HG03095 (cell line): Measurements from ENCODE around the gene NPPC.
"Not testable (repeated sequence)": the region's sequence is repeated elsewhere in the genome, so short reads cannot be mapped to it uniquely, and the experiment has no call there.

Source experiments
- ATAC-seq: cut with Tn5 transposase; IDR thresholded peaks from one replicate; pipeline ENCODE4 v1.9.1; 2021; ENCODE audit warnings: moderate library complexity; ENCODE audit not compliant: unreplicated experiment

The NPPC gene

GRCh38 chr2:231890896-231891513 lies 35.2 kb downstream of the NPPC start:
- ATAC-seq = no peak

DNA sequence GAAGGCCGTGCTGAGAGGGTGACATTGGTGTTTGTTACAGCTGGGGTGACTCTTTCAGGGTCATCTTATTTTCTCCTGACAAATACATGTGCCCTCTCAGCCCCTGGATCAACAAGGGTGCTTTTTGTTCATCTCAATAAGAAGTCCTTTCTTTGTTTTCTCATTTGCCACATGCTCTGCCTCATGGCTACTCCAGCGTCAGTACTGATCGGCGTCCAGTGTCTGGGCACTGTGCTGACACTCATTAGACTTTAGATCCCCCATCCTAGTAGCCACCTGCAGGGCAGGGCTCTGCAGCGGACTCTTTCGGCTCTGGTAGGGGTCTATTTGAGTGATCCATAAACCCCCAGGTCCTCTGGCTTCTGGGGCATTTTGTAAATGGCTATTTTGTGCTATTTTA lies 38.4 kb downstream of the NPPC start:
- no peak for ATAC-seq

DNA sequence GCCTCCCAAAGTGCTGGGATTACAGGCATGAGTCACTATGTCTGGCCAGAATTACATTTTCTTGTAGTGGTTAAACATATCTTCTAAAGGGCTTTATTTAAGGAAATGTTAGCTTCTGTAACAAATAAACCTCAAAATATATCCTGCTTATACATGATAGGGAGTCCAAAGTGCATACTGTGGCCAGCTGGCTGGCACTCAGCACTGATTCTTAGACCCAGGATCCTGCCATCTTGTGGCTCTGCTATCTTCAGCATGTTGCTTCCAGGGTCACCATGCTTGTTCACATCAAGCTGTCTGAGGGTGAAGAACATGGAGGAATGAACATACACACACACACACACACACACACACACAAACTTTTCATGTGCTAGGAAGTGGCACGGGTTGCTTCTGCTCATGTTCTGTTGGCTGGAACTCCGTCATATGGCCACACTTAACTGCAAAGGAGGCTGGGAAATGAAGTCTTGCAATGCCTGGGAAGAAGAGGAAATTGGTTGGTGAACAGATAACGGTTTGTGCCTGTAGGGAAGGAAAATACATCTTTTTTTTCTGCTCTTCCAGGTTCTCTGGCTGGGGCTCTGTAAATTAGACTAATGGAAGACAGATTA lies 40.0 kb downstream of the NPPC start:
- no peak for ATAC-seq

DNA sequence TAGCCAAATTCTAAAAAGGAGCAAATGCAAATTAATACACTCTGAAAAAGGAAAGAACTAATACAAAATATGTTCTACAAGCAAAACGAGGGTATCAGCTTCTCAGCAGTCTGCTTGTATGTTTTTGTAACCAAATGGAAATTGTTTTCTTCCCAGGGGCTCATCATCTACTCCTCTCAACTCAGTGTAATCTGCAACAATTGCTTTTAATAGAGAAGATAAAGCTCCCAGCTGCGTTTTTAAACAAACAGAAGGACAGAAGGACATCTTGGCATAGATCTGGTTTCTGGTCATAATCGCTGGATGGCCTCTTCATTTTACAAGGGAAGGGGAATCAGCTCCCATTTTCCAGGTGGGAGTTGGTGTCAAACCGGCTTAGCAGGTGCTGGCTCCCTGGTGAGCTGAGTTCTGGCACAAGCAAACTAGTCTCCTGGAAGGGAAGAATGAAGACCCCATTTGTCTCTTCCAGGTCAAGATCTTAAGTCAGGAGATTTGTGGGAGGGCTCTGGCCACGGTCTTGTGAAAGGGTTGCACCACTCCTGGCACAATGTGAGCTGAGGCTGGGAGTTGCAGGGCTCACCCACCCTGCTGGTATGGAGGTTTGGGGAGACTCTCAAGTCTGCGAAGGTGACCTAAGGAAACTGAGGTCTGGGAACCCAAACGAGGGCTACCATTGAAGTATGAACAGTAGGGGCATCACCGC lies 41.6 kb downstream of the NPPC start:
- no peak for ATAC-seq

DNA sequence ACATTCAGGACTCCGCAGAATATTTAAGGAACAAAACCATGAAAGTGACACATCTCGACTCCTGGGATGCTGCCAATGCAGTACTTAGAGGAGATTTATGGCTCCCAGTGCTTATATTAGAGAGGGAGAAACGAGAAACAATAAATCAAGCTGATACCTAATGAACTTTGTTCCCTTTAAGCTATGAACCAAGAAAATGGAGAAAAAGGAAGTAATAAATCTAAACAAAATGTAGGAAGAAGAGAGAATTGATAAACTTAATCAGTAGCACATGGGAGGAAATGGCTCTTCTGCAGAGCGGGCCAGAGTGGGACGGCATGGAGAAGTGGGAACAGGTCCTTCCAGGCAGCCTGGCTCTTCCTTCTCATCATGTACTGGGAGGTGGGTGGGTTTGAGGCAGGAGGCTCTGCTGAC lies 42.7 kb downstream of the NPPC start:
- ATAC-seq = no peak

DNA sequence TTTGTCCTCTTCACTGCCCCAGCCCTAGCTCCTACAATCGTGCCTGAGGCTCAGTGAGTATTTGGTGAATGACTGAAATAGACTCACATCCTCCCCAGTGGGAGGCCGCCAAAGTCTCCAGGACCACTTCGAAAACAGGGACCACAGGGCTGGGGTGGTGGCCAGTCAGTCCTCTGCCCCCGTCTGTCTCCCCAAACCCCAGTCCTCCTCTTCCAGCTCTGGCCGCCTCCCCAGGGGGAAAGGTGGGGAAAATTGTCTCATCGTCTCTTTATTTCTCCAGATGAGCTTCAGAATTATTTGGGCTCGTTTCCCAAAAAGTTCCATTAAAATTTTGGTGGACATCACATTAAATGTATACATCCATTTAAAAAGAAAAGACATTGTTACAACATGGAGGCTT lies 43.5 kb downstream of the NPPC start:
- ATAC-seq = no peak

- ATAC-seq = not testable (repeated sequence)
Measured at GRCh38 chr2:231880371-231880770, 45.8 kb downstream of the NPPC start.

DNA sequence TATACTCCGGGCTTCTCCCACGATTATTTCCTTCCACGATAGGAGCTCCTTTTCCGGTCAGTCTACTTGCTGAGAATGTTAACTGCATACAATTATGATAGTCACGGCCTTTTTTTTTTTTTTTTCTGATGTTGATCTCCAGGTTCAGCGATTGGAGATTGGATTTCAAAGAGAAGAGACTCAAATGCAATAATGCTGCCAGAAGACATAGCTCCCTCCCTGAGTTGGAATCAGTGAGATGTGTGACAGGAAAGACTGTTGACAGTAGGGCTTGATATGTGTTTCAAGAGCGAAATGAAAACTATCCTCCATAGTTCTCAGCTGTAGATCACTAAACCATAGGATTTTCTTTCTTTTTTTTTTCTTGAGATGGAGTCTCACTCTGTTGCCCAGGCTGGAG lies 47.0 kb downstream of the NPPC start:
- no peak for ATAC-seq

- no peak for ATAC-seq
Measured at GRCh38 chr2:231877533-231878456, 48.4 kb downstream of the NPPC start.

GRCh38 chr2:231874944-231875343 lies 51.3 kb downstream of the NPPC start:
- no peak for ATAC-seq
